GM21529 (cell line): ENCODE data around the gene RELA.
"Not testable (repeated sequence)": the region's sequence is repeated elsewhere in the genome, so short reads cannot be mapped to it uniquely, and the experiment has no call there.

ENCODE experiments used
- ATAC-seq: cut with Tn5 transposase; IDR thresholded peaks from one replicate; pipeline ENCODE4 v1.9.1; 2021; ENCODE audit not compliant: unreplicated experiment

RELA gene

DNA sequence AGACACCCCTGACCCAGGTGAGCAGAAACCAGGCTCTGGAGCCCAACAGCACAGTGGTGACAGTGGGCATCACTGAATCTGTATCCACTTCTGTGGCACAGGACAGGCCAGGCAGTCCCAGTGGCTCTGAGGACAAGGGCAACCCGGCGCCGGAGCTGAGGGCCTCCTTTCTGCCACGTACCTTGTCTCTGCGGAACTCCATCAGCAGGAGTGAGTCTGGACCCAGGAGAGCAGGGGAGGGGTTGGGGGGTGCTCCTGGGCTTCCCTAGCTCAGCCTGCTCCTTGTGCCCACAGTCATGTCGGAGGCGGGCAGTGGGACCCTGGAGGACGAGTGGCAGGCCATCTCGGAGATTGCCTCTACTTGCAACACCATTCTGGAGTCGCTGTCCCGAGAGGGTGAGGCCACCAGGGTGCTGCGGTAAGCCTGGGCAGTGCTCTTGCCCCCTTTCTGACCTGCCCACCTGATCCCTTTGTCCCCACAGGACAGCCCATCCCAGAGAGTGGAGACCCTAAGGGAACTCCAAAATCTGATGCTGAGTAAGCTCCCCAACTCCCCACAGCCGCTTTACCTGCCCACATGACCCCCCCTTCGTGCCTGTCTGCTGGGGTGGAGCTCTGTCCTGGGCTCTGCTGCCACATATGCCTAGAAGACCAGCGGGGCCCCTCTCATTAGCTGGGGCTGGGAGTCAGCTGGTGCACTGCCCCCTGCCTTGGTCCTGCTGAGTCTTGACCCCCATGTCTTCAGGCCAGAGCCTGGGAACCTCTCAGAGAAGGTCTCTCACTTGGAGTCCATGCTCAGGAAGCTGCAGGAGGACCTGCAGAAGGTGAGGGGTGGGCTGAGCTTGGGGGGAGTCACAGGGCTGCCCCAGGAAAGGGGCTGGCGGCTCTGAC is 12.8 kb downstream of the RELA start:
- no peak for ATAC-seq

DNA sequence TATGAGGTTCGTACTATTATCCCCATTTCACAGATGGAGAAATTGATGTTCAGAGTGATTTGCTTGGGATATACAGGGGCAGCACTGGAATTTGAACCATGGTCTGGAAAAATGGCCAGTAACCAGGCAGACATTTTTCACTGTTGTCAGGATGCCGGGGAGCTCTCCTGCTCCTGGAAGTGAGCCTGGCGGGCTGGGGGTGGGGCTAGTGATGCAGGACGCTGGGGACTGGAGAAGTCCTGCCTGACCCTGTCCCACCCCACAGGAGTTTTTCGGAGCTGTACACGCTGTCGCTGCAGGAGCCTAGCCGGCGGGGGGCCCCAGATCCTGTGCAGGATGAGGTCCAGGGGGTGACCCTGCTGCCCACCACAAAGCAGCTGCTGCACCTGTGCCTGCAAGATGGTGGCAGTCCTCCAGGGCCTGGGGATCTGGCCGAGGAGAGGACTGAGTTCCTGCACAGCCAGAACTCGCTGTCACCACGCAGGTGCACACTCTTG is 13.7 kb downstream of the RELA start:
- no peak for ATAC-seq

DNA sequence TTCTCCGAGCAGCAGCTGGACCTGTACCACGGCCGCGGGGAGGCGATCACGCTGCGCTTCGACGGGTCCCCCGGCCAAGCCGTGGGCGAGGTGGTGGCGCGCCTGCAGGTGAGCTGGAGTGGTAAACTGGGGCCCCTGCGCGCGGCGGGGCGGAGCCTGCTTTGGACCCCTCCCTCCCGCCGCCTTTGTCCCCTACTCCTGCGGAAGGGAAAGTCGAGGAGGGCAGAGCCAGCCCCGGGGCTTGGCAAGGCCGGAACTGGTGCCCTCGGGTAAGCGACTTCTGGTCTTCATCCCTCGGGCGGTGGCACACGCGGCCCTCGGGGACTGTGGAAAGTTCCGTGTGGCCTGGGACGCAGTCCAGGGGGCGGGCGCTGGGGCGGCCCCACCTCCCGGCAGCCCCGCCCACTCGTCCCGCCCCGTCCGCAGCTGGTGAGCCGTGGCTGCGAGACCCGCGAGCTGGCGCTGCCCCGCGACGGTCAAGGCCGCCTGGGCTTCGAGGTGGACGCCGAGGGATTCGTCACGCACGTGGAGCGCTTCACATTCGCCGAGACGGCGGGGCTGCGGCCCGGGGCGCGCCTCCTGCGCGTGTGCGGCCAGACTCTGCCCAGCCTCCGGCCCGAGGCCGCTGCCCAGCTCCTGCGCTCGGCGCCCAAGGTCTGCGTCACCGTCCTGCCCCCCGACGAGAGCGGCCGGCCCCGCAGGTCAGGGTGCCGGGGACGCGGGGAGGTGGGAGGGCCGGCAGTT is 15.6 kb downstream of the RELA start:
- no peak for ATAC-seq

DNA sequence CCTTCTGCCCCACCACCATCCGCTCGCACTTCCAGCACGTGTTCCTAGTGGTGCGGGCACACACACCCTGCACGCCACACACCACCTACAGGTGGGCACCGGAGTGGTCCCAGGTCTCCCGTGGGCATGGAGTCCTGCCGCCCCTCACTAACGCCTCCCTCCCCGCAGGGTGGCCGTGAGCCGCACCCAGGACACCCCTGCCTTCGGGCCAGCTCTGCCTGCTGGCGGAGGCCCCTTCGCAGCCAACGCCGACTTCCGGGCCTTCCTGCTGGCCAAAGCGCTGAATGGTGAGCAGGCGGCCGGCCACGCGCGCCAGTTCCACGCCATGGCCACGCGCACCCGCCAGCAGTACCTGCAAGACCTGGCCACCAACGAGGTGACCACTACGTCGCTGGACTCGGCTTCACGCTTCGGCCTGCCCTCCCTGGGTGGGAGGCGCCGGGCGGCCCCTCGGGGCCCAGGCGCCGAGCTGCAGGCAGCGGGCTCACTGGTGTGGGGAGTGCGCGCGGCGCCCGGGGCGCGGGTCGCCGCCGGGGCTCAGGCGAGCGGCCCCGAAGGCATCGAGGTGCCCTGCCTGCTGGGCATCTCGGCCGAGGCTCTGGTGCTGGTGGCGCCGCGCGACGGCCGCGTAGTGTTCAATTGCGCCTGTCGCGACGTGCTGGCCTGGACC is 16.3 kb downstream of the RELA start:
- ATAC-seq = no peak

DNA sequence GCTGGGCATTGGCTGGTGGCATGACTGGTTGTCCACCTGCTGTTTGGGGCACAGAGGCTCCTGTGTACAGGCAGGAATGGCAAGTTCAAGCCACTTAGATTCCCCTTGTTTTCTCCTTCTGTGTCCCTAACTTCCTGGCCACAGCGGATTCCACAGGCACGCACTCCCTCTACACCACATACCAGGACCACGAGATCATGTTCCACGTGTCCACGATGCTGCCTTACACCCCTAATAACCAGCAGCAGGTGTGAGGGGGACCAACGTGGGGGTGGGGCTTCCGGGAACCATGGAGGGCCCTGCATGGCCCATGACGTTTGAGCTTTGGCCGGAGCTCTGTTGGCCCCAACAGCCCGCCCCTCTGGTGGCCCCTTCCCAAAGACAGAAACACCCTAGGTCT is 17.0 kb downstream of the RELA start:
- ATAC-seq = no peak

DNA sequence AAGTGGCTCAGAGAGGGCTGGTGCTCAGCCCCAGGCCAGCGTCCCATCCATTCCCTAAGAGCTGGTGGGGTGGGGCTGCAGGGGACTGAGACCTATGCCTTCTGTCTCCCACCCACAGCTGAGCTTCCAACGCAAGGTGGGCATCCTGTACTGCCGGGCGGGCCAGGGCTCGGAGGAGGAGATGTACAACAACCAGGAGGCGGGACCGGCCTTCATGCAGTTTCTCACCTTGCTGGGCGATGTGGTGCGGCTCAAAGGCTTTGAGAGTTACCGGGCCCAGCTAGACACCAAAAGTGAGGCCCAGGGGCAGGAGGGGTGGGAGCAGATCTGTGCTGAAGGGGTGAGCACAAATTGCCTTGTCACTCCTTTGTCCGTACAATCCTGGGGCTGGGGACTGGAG is 17.9 kb downstream of the RELA start:
- no peak for ATAC-seq

DNA sequence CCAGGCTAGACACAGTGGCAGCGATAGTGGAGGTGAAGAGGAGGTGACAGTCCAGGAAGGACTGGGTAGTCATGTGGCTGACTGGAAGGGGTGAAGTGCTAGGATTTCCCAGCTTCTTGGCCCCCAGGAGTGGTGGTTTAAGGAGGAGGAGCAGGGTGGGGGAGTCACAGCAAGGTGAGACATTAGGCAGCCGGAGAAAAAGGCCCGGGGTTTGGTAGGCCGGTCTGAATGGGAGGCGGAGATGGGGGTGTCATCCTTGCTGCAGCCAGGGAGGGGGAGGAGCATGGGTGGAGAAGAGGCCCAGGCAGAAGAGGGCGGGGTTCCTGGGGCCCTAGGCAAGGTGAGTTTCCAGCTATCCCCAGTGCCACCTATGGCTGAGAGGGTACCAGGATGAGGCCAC is 18.7 kb downstream of the RELA start:
- no peak for ATAC-seq

DNA sequence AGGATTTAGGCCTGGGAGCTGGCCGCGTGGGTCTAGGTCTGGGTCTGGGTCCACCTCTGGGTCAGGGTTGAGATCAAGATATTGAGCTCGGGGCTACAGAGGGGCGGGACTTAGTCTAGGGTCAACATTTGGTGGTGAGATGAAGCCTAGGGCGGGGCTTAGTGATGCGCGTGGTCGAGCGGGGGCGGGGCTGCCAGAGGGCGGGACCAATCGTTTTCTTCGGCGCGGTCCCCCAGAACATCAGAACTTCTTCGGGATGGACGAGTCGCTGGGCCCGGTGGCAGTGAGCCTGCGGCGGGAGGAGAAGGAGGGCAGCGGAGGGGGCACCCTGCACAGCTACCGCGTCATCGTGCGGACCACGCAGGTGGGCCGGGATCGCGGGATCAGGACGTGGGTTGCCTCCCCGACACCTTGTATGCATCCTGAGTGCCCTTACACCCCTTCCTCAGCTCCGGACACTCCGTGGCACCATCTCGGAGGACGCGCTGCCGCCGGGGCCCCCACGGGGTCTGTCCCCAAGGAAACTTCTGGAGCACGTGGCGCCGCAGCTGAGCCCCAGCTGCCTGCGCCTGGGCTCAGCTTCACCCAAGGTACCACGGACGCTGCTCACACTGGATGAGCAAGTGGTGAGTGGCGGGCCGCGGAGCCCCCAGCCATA is 20.6 kb downstream of the RELA start:
- no peak for ATAC-seq

DNA sequence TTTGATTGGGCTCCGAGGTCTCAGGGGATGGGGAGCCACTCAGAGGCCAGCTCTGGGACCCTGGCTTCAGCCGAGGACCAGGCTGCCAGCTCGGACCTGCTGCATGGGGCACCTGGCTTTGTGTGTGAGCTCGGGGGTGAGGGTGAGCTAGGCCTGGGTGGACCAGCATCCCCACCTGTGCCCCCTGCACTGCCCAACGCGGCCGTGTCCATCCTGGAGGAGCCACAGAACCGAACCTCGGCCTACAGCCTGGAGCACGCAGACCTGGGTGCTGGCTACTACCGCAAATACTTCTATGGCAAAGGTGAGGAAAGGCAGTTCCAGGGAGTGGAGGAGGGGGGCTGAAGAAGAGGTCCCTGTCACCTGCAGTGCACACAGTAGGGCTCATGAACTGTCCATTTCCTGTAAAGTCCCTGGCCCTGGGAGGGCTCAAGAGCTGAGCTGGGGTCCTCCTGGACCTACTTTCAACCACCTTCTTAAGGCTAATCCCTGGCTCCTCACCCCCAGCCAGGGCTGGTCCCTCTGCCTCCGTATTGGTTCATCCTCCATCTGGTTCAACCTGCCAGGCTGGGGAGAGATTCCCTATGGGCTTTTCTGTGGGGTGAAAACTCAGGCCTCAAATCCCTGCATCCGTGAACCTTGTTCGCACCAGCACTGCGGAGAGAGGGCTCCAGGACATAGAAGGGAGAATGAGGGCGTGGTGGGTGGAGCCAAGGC is 21.3 kb downstream of the RELA start:
- no peak for ATAC-seq

DNA sequence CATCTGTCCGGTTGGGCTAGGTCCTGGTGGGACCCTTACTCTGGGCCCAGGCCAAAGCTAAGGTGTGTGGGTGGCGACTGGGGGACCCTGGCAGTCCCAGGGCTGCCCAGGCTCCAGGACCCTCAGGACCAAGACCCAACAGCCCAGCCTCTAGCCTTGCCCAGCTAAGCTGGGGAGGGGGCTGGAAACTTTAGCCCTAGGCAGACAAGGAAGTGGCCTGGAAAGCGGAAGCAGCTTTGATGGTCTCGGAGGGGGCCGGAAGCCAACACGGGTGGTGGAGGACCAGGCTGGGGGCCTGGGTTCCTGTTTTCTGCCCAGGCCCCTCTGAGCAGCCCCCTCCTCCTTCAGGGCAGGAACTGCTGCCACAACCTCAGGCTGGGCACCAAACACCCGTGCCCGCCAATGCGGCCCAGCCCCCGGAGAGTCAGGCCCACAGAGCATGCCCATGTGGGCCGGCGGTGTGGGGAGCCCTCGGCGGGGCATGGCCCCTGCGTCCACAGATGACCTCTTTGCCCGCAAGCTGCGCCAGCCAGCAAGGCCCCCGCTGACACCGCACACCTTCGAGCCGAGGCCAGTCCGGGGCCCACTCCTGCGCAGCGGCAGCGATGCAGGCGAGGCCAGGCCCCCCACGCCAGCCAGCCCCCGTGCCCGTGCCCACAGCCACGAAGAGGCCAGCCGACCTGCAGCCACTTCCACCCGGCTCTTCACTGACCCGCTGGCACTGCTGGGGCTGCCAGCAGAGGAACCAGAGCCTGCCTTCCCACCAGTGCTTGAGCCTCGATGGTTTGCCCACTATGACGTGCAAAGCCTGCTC is 22.0 kb downstream of the RELA start:
- no peak for ATAC-seq

DNA sequence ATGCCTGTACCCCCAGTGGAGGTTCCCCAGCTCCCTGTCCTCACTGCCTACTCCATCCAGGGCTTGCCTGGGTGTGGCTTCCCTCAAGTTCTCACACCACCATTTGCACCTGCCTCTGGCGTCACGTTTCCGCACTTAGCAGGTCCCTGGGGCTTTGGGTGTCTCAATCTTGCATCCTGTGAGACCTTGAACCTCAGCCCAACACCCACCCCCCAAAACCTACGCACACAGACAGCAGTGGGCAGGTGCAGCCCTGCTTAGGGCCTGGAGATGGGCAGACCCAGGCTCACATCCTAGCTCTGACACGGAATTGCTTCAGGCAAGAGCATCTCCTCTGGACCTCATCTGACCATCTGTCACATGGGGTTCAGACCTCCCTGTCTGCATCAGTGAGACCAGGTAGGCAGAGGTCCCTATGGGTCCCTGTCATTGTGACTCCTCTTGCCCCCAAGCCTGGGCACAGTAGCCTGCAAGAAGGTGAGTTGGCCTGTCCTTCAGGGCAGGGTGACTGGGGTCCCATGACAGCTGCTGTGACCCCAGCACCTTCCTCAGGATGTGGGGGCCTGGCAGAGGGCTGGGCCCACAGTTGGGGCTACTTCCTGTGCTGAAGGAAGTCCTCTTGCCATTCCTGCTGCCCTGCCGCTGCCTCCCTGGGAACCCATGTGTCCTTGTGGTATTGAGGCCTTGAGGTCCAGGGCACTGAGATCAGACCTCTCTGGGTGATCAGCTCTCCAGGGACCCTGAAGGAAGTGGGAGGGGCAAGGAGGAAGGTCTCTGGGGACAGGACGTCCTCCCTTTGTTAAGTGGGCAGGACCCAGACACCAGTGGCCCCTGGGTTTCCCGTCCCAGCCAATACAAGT is 22.9 kb downstream of the RELA start:
- ATAC-seq = no peak

DNA sequence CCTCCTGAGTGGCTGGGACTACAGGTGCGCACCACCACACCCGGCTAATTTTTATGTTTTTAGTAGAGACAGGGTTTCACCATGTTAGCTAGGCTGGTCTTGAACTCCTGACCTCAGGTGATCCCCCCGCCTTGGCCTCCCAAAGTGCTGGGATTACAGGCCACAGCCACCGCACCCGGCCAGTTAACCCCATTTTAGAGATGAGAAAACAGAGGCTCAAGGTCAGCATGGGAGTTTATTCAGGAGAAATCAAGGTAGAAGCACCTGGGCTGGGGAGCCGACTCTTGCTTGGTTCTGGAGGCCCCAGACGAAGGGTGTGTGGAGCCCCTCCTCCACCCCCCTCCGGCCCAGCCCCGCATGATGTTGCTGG is 23.5 kb downstream of the RELA start:
- not testable (repeated sequence) for ATAC-seq

DNA sequence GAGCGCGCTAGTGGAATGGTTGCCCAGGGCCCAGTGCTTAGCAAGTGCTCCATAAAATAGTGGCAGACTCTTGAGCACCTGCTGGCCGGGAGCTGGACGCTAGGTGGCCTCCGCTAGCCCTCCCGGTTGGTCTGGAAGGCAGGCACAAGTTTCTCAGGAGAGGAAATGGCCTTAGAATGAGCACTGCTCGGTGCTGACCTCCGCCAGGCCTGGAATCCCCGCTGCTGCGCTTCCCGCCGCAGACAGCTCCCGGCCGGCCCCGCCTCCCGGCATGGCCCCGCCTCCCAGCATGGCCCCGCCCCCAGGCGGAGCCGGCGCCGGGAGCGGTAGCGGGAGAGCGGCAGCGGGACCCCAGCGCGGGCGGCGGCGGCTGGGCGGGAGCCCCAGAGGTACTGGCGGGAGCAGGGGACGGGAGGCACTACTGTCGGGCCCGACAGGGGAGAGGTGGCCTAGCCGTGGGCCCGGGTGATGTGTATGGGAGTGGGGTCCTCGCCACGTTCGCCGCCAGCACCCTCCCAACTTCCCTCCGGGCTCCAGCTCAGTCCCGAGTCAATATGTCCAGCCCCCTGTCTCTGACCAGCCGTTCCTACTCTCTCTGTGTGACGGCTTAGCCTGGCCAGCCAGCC is 24.8 kb downstream of the RELA start, which contains the start of gene SIPA1:
Gene SIPA1, plus strand, starts transcription at position 308 of the 626 bp plus-strand sequence. CDS start 2,821 bp downstream, outside the sequence.
- peak; percentile 39 for ATAC-seq

DNA sequence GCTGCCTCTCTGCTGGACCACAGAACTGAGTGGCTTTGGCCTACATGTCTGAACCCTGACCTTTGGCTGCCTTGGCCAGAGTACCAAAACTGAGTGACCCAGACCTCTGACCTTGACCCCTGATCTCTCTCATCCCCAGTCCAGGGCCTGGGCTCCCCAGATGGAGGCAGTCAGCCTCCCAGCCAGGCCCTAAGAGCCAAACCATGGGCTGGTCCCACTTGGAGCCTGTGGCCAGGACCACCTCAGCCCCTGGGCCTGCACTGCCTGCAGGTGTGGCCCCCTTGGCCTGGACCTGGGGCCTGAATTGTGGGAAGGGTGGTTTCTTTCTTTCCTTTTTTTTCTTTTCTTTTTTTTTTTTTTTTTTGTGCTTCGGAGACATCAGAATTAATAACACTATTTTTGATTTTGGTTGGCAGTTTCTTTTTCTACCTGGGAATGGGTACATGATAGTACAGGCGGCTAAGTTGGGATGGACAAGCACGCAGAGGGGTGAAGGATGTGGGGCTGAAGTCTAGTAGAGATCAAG is 25.6 kb downstream of the RELA start:
- no peak for ATAC-seq

DNA sequence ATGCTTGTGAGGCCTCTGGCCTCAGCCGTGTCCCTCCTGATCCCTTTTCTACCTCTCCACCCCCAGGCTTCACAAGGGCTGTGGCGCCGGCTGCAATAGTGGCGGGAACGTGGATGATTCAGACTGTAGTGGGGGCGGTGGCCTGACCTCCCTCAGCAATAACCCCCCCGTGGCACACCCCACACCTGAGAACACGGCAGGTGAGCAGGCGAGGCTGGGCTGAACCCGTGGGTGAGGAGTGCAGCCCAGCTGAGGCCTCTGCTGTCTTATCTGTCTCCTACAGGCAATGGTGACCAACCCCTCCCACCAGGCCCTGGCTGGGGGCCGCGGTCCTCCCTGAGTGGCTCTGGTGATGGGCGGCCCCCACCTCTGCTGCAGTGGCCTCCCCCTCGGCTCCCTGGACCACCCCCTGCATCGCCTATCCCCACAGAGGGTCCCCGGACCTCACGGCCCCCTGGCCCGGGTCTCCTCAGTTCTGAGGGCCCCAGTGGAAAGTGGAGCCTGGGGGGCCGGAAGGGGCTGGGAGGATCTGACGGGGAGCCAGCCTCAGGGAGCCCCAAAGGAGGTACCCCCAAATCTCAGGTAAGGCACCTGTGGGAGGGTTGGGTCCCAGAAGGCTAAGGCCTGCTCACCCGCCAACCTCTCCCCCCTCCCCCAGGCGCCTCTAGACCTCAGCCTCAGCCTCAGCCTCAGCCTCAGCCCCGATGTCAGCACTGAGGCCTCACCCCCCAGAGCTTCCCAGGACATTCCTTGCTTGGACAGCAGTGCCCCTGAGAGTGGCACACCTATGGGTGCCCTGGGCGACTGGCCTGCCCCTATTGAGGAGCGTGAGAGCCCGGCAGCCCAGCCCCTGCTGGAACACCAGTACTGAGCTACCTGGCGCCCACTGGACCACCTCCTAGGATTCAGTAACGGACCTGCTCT is 26.3 kb downstream of the RELA start:
- ATAC-seq = no peak

DNA sequence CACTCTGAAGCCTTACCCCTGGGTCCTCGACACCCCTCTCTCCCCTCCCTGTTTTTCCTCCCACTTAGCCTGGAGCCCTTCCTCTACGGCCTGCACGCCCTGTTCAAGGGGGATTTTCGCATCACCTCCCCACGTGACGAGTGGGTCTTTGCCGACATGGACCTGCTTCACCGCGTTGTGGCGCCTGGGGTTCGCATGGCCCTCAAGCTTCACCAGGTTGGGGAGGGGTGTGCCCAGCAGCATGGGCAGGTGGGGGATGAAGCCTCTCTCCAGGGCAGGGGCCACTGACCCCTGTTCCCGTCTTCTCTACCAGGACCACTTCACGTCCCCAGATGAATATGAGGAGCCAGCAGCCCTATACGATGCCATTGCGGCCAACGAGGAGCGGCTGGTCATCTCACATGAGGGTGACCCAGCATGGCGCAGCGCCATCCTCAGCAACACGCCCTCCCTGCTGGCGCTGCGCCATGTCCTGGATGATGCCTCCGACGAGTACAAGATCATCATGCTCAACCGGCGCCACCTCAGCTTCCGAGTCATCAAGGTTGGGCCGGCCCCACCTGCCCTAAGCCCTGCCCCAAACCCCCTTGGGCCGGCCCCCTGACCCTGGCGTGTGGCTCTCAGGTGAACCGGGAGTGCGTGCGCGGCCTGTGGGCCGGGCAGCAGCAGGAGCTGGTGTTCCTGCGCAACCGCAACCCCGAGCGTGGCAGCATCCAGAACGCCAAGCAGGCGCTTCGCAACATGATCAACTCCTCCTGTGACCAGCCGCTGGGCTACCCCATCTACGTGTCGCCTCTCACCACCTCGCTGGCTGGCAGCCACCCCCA is 27.6 kb downstream of the RELA start:
- ATAC-seq = no peak
